Activated CD8-positive, alpha-beta memory T cell treated with anti-CD3 and anti-CD28 coated beads for 48 hours (primary cell): ENCODE measurements around the gene DUSP12.
"Not testable (repeated sequence)": the region's sequence is repeated elsewhere in the genome, so short reads cannot be mapped to it uniquely, and the experiment has no call there.

ENCODE experiments used
- DNase-seq, 3 experiments: peaks; one replicate each; pipeline ENCODE4 v3.0.0-alpha.2; 2020; ENCODE audit warnings: low read depth in 2 of 3, low spot score in 2 of 3

DUSP12 gene

GRCh38 chr1:161769673-161770045 is 20.1 kb downstream of the DUSP12 start:
- DNase-seq, result not testable (repeated sequence)

GRCh38 chr1:161770250-161770649 is 20.7 kb downstream of the DUSP12 start:
- DNase-seq, result no peak

DNA sequence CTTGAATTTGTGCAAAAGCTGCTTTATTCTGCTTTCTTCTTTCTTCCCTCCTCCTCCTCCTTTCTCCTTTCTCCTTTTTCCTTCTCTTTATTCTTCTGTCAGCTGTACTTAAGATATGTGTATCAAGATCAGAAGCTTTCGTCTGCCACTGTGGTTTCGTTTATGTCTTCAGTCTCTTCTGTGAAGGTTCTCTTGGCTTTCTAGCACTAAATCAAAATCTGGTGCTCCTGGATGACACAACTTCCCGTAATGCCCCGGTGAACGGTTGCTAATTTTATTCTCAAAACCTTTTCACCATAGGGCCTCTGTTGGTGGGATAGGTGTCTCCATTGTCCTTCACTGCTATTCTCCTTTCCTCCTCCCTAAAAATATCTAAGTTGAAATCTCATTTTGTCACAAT is 21.6 kb downstream of the DUSP12 start:
- DNase-seq, result no peak

GRCh38 chr1:161771973-161772372 is 22.4 kb downstream of the DUSP12 start:
- no peak for DNase-seq

DNA sequence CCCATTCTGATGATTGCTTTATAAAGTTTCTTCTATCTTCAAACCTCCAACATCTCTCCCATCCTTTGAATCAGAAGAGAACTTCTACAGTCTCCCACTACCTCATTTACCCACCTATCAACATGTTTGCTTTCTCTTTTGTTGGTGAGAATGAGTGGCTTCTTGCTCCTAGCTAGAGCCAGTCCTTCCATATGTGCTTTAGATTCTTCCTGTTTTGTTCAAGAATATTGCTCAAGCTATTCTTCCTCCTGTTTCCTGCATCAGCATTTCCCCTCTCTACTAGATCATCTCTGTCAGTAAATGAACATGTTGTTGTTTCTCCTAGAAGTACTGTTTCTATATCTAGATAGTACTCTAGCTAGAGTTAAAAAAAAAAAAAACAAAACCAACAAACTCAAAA is 22.8 kb downstream of the DUSP12 start:
- no peak for DNase-seq

- DNase-seq, result no peak
Measured at GRCh38 chr1:161773791-161774190, 24.2 kb downstream of the DUSP12 start.

DNA sequence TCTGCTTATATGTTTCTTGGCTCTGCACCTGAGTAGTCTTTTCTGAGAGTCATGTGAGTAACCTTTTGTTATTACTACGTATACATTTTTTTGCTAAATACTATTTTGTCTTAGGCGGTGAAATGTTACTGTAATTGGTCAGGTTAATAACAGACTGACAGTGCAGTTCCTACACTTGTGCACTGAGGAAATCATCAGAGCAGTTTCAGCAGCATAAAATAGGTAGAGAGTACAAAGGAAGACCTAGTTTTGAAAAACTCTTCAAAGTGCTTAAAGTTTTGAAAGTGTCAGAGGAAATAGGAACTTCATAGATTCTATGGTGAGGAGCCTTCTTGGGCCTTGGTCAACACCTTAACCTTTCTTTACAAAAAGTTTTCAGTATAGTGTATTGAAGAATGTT is 27.7 kb downstream of the DUSP12 start:
- DNase-seq, result no peak

- DNase-seq, result no peak
Measured at GRCh38 chr1:161778522-161778921, 28.9 kb downstream of the DUSP12 start.

DNA sequence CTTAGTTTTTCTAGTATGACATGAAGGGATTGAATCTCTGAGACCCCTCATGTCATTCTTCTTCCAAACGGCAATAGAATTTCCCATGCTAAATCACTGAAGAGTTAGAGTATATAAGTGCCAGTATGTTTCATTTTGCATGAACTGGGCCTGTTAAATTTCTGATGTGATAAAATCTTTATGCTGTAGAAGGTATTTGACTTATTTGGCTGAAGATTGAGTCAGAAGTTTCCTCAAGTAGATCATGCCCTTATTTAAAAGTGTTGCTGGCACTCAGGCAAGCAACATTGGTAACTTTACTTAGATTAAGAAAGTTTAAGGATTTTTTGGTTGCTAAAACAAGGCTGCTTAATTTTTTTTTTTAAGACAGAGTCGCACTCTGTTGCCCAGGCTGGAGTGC is 29.8 kb downstream of the DUSP12 start:
- no peak for DNase-seq

GRCh38 chr1:161781995-161782394 is 32.4 kb downstream of the DUSP12 start:
- DNase-seq, result no peak

GRCh38 chr1:161782886-161783285 is 33.3 kb downstream of the DUSP12 start:
- DNase-seq, result no peak

- no peak for DNase-seq
Measured at GRCh38 chr1:161784968-161785367, 35.4 kb downstream of the DUSP12 start.

GRCh38 chr1:161787355-161787754 is 37.8 kb downstream of the DUSP12 start:
- no peak for DNase-seq

DNA sequence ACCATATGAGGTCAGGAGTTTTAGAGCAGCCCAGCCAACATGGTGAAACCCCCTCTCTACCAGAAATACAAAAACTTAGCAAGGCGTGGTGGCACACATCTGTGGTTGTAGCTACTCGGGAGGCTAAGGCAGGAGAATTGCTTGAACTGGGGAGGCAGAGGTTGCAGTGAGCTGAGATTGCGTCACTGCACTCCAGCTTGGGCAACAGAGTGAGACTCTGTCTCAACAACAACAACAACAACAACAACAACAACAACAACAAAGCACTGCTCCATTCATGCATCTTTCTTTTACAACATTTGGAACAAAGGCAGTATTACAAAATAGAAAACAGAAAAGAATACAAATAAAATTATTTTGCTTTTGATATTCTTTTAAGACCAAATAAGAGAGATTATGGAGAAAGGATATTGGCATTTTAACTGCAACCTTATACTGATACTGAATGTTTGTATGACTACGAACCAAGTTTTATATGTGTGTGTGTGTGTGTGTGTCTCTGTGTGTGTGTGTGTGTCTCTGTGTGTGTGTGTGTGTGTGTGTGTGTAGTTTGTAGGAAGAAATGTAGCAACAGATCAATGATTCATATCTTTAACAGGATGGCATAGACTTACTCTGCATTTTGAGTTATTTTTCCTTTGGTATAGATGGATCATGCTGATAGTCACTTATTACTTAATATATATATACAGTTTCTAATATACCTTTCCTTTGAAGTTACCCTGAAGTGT is 41.2 kb downstream of the DUSP12 start:
- DNase-seq, result no peak

- no peak for DNase-seq
Measured at GRCh38 chr1:161791904-161792655, 42.5 kb downstream of the DUSP12 start.

- DNase-seq, result no peak
Measured at GRCh38 chr1:161792740-161793139, 43.2 kb downstream of the DUSP12 start.

DNA sequence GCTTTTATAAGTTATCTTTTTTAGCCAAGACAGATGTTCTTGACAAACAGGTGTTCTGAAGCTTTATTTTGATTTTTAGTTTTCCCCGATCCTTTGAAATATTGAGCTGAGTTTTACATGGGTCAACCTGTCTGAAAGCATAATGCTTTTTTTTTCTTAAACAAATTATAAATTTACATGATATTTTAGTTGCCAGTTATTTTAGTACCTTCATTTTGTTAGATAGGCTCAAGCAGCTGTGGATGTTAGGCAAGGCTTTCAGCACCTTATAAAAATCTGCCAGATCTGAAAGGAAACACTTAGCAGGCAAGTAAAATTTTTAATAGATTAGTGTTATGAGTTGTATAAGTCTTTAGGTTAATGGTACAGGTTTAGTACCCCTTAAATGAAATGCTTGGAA is 50.2 kb downstream of the DUSP12 start:
- DNase-seq, result no peak

DNA sequence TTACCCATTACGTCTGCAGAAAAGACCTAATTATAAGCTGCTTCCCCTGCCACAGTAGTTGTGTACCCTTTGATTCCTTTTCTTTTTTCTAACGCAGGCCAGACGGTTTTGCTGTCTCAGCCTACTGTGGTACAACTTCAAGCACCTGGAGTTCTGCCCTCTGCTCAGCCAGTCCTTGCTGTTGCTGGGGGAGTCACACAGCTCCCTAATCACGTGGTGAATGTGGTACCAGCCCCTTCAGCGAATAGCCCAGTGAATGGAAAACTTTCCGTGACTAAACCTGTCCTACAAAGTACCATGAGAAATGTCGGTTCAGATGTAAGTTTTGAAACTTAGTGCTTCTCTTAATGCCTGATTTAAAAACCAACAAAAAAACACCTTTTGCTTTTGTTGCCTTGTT is 52.4 kb downstream of the DUSP12 start:
- DNase-seq, result no peak

- DNase-seq, result no peak
Measured at GRCh38 chr1:161803181-161803580, 53.6 kb downstream of the DUSP12 start.

- DNase-seq, result no peak
Measured at GRCh38 chr1:161805399-161806197, 56.0 kb downstream of the DUSP12 start.
